ENCODE measurements around the gene APOC3.
A peak's percentile ranks its signal among the peaks of the same experiment; 100 is the strongest.

APOC3 gene

DNA sequence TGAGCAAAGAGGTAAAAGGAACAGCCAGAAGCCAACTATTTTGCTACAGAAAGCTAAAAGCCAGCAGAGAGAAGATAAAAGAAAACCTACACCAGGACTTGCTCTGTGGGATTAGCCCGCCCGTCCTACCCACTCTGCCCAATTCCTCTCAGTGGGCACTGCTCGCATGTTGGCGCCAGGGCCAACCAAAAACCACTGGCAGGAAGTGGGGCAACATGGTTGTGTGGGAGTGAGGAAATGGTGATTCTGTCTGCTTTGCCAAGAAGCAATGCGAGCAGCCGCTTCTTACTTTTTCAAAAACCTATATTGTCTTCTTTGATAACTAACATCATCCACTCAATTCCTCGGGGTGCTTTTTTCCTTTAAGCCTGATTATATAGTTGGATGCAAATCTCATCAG, 21.9 kb downstream of the APOC3 start:
- DNase-seq (ENCODE audit: low read depth), result peak; percentile 58

GRCh38 chr11:116852261-116853031, 22.7 kb downstream of the APOC3 start:
- DNase-seq (ENCODE audit: low read depth), result no peak

GRCh38 chr11:116853461-116854073, 23.9 kb downstream of the APOC3 start:
- DNase-seq (ENCODE audit: low read depth), result peak; percentile 44

DNA sequence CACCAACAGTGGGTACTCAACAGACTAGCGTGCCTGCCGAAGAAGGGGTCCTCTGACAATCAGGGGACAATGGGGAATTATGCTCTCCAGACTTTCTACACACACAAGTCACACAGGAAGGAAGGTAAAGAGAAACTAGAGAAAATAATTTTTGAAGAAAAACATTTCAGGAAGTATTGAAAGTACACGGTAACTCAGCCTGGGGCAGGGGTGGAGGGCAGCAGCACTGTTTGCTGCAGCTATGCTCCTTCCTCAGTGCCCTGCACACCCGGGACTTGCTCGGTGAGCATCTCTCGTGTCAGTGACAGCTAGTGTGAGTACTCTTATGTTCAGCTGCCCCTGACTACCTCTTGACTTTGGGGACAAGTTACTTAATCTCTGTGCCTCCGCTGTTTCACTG, 25.7 kb downstream of the APOC3 start:
- DNase-seq (ENCODE audit: low read depth), result no peak

GRCh38 chr11:116856423-116856822, 26.7 kb downstream of the APOC3 start:
- DNase-seq (ENCODE audit: low read depth), result no peak

- no peak for DNase-seq (ENCODE audit: low read depth)
Measured at GRCh38 chr11:116857316-116857715, 27.6 kb downstream of the APOC3 start.

DNA sequence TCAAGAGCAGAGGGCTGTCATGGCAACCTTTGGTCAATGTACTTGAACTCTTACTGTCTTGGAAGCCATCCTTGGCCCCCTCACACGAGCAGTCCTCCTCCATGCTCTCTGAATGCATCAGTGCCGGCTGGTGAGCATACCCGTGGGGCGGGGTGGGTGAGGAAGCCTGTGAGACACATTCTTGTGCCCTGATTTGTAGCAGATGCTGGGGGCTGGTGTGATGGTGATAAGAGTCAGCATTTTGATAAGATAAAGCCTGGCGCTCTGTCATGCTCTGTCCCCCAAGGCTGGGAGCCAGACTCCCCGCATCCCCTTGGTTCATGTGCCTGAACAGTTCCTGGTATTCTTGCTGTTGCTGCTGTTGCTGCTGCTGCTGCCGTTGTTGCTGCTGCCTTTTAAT, 28.2 kb downstream of the APOC3 start:
- no peak for DNase-seq (ENCODE audit: low read depth)

GRCh38 chr11:116859175-116859574, 29.5 kb downstream of the APOC3 start:
- DNase-seq (ENCODE audit: low read depth), result no peak

GRCh38 chr11:116860303-116860702, 30.6 kb downstream of the APOC3 start:
- DNase-seq (ENCODE audit: low read depth), result no peak

GRCh38 chr11:116861539-116861938, 31.8 kb downstream of the APOC3 start:
- DNase-seq (ENCODE audit: low read depth), result no peak

- DNase-seq (ENCODE audit: low read depth), result no peak
Measured at GRCh38 chr11:116862185-116862584, 32.5 kb downstream of the APOC3 start.

GRCh38 chr11:116862951-116863350, 33.2 kb downstream of the APOC3 start:
- no peak for DNase-seq (ENCODE audit: low read depth)

DNA sequence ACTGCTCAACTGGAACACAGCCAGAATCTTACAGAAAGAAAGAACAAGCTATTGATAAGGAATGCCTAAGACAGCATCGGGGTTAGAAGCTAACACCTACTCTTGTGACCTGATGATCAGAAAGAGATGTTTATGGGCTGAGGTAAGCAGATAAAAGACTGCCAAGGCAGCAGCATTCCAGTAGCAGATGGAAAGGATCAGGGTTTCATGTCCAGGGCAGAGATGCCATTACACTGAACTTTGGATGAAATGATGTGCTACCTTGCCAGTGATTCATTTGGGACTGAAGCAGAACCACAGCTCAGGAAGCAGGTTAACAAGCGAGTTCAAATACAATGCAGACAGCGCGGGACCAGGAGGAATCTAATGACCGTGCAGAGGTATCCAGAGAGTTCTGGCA, 34.8 kb downstream of the APOC3 start:
- no peak for DNase-seq (ENCODE audit: low read depth)

GRCh38 chr11:116865696-116866095, 36.0 kb downstream of the APOC3 start:
- DNase-seq (ENCODE audit: low read depth), result no peak

DNA sequence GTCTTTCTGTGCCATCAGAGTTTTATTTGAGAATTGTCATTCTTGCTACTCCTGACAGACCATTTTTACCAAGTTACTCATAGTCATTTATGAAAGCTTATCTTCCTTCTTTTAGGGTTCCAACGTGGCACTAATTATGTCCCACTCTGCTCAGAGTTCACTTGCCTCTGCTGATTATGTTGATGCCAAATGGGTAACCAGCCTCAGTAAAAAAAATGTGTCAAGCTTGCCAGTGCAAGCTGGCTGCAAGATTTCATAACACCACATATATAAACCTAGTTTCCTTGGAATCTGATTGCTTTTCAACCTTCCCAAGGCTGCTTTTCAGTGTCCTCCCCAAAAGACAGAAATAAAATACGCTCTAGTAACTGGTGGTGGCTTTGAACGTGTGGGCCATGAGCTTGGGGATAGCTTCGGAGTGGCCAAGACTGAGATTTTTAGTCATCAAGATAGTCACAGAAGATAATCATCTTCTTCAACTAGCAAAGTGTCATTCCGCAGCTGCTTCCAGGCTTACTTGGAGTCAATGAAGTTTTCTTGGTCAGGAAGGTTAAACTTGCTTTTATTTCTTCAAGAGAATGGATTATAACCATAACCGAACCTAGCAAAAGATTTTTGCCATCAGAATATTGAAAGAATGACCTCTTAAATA, 37.2 kb downstream of the APOC3 start:
- DNase-seq (ENCODE audit: low read depth), result no peak

GRCh38 chr11:116867619-116868018, 37.9 kb downstream of the APOC3 start:
- DNase-seq (ENCODE audit: low read depth), result no peak

- no peak for DNase-seq (ENCODE audit: low read depth)
Measured at GRCh38 chr11:116868066-116868465, 38.4 kb downstream of the APOC3 start.

- no peak for DNase-seq (ENCODE audit: low read depth)
Measured at GRCh38 chr11:116869610-116870009, 39.9 kb downstream of the APOC3 start.

- no peak for DNase-seq (ENCODE audit: low read depth)
Measured at GRCh38 chr11:116870054-116870453, 40.3 kb downstream of the APOC3 start.

- DNase-seq (ENCODE audit: low read depth), result no peak
Measured at GRCh38 chr11:116871248-116871647, 41.5 kb downstream of the APOC3 start.

DNA sequence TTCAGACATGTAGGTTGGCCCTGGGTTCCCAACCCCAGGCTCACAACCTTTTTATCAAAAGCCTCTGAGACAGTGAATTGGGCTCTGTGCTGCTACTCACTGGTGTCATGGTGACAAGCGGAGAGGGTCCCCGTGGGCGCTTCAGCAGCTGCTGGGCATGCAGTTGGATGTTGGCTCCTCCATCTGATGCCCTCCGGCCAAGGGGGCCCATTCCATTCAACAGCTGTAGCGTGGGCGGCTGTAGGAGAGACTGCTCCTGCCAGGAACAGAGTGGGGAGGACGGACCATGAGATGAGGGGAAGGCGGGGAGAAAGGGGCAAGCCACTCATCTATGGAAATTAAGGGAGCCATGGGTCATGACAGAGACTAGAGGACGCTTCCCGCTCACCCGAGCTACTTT, 43.7 kb downstream of the APOC3 start:
- DNase-seq (ENCODE audit: low read depth), result no peak

GRCh38 chr11:116874251-116874650, 44.5 kb downstream of the APOC3 start:
- no peak for DNase-seq (ENCODE audit: low read depth)

- no peak for DNase-seq (ENCODE audit: low read depth)
Measured at GRCh38 chr11:116875194-116875593, 45.5 kb downstream of the APOC3 start.

Measured in activated gamma-delta T cell treated with anti-CD3 and anti-CD28 coated beads, Interleukin-2, amount 50 U/mL, for 16 hours (primary cell).